ENCODE results near the gene SIM1.

DNA sequence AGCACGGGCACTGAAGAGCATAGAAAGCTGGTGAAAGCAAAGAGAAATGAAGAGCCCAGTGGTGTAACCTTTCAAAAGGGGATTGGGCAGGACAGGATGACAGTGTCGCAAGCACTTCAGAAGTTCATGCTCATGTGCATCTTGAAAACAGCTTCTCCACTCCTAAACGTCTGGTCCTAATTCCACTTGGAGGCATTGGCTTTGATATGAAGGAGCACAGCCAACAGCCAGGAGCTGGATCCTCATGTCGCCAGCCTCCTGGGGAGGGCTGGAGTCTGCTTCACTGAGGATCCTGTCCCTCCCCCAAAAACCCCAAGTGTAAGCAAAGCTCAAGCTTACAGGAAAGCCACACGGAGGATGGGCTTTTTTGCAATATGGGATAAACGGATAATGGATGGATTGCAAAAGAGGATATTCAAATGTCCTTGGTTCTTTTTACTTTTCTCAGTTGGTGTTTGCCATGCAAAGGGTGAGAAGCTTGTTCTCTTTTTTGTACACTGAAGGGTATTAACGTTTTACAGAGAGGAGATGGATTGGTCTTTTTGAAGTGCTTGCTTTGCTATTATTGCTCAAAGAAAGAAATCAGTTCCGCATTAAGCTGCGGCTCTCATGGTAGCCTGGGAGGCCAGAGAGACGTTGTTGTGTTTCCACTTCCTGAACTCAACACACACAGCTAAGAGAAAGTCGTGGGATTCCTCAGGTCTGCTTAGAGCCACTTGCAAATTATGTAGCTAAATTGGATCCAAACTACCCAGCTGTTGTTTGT lies 92.2 kb downstream of the SIM1 start:
- TF ChIP-seq EZH2phosphoT487 (IDR thresholded peaks at IDR 0.05; ENCODE audit: borderline replicate concordance), result no peak
- TF ChIP-seq, protein P1, sequence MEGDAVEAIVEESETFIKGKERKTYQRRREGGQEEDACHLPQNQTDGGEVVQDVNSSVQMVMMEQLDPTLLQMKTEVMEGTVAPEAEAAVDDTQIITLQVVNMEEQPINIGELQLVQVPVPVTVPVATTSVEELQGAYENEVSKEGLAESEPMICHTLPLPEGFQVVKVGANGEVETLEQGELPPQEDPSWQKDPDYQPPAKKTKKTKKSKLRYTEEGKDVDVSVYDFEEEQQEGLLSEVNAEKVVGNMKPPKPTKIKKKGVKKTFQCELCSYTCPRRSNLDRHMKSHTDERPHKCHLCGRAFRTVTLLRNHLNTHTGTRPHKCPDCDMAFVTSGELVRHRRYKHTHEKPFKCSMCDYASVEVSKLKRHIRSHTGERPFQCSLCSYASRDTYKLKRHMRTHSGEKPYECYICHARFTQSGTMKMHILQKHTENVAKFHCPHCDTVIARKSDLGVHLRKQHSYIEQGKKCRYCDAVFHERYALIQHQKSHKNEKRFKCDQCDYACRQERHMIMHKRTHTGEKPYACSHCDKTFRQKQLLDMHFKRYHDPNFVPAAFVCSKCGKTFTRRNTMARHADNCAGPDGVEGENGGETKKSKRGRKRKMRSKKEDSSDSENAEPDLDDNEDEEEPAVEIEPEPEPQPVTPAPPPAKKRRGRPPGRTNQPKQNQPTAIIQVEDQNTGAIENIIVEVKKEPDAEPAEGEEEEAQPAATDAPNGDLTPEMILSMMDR (conservative IDR thresholded peaks at IDR 0.05; ENCODE audit: low read length), result no peak
